Measurements from ENCODE around the gene COL1A1.

The COL1A1 gene

GRCh38 chr17:50203604-50204345, 2.3 kb upstream of the COL1A1 start:
- Histone ChIP-seq H3K9ac (ENCODE audit: low read depth, low read length) (no peak overlapping the region), H3K27me3 (ENCODE audit: insufficient read depth, low read length, poor library complexity) (peaks cover 47% of the 10 kb centered on the region), H3K4me2 (ENCODE audit: insufficient read depth, low read length) (no peak overlapping the region), H3K9me3 (ENCODE audit: insufficient read depth, low read length, severe bottlenecking) (no peaks in the 10 kb centered on the region), H3K27ac (ENCODE audit: low read length) (no peak overlapping the region), H4K20me1 (ENCODE audit: insufficient read depth, low read length) (peaks cover 8% of the 10 kb centered on the region), H3K4me3 (ENCODE audit: low read depth in 1 of 2, low read length in 2 of 2) (no peak overlapping the region), H2AFZ (ENCODE audit: low read depth, low read length) (no peak overlapping the region), H3K4me1 (ENCODE audit: insufficient read depth, low read length) (peaks cover 14% of the 10 kb centered on the region), H3K36me3 (ENCODE audit: insufficient read depth, low read length) (no peaks in the 10 kb centered on the region), H3K79me2 (ENCODE audit: insufficient read depth, low read length) (no peaks in the 10 kb centered on the region)
- DNase-seq, result no peak
- no peak for ATAC-seq (ENCODE audit: insufficient read depth, low read depth)
- TF ChIP-seq EZH2 (IDR thresholded peaks at IDR 0.05; ENCODE audit: borderline replicate concordance, low read depth, low read length, severe bottlenecking), result no peak

GRCh38 chr17:50203086-50203485, 1.7 kb upstream of the COL1A1 start:
- no peak for ATAC-seq (ENCODE audit: insufficient read depth, low read depth)
- Histone ChIP-seq H3K9ac (ENCODE audit: low read depth, low read length) (no peak overlapping the region), H3K79me2 (ENCODE audit: insufficient read depth, low read length) (no peaks in the 10 kb centered on the region), H3K4me3 (ENCODE audit: low read depth in 1 of 2, low read length in 2 of 2) (no peak overlapping the region), H3K27ac (ENCODE audit: low read length) (no peak overlapping the region), H3K4me1 (ENCODE audit: insufficient read depth, low read length) (peaks cover 14% of the 10 kb centered on the region), H3K27me3 (ENCODE audit: insufficient read depth, low read length, poor library complexity) (peaks cover 47% of the 10 kb centered on the region), H3K9me3 (ENCODE audit: insufficient read depth, low read length, severe bottlenecking) (no peaks in the 10 kb centered on the region), H2AFZ (ENCODE audit: low read depth, low read length) (no peak overlapping the region), H4K20me1 (ENCODE audit: insufficient read depth, low read length) (peaks cover 8% of the 10 kb centered on the region), H3K36me3 (ENCODE audit: insufficient read depth, low read length) (no peaks in the 10 kb centered on the region), H3K4me2 (ENCODE audit: insufficient read depth, low read length) (no peak overlapping the region)
- TF ChIP-seq EZH2 (IDR thresholded peaks at IDR 0.05; ENCODE audit: borderline replicate concordance, low read depth, low read length, severe bottlenecking) (no peak), CTCF (IDR thresholded peaks at IDR 0.05; ENCODE audit: borderline replicate concordance, extremely low read depth, low read length, poor library complexity, severe bottlenecking) (no peak)
- no peak for DNase-seq

GRCh38 chr17:50200457-50201275, 765 bp downstream of the COL1A1 start:
- Histone ChIP-seq H2AFZ (ENCODE audit: low read depth, low read length) (peak overlapping the region; percentile 60), H3K9ac (ENCODE audit: low read depth, low read length) (peak overlapping the region; percentile 38), H4K20me1 (ENCODE audit: insufficient read depth, low read length) (no peaks in the 10 kb centered on the region; the same call in none of the 2 replicates), H3K4me3 (ENCODE audit: low read depth in 1 of 2, low read length in 2 of 2) (peak overlapping the region in 1 of 2 experiments; percentile 53; a peak in 2 of 4 replicates), H3K9me3 (ENCODE audit: insufficient read depth, low read length, severe bottlenecking) (no peaks in the 10 kb centered on the region), H3K4me1 (ENCODE audit: insufficient read depth, low read length) (peaks cover 14% of the 10 kb centered on the region), H3K4me2 (ENCODE audit: insufficient read depth, low read length) (peak overlapping the region; percentile 76), H3K79me2 (ENCODE audit: insufficient read depth, low read length) (no peaks in the 10 kb centered on the region), H3K36me3 (ENCODE audit: insufficient read depth, low read length) (no peaks in the 10 kb centered on the region), H3K27me3 (ENCODE audit: insufficient read depth, low read length, poor library complexity) (peaks cover 34% of the 10 kb centered on the region), H3K27ac (ENCODE audit: low read length) (no peak overlapping the region)
- DNase-seq, result peak; percentile 78
- ATAC-seq (ENCODE audit: insufficient read depth, low read depth), result peak; percentile 80
- TF ChIP-seq CTCF (IDR thresholded peaks at IDR 0.05; ENCODE audit: borderline replicate concordance, extremely low read depth, low read length, poor library complexity, severe bottlenecking) (peak; percentile 87), EZH2 (IDR thresholded peaks at IDR 0.05; ENCODE audit: borderline replicate concordance, low read depth, low read length, severe bottlenecking) (no peak)

Measured in DND-41 (cell line).